ENCODE data around the gene ANKRD63.

Gene ANKRD63

DNA sequence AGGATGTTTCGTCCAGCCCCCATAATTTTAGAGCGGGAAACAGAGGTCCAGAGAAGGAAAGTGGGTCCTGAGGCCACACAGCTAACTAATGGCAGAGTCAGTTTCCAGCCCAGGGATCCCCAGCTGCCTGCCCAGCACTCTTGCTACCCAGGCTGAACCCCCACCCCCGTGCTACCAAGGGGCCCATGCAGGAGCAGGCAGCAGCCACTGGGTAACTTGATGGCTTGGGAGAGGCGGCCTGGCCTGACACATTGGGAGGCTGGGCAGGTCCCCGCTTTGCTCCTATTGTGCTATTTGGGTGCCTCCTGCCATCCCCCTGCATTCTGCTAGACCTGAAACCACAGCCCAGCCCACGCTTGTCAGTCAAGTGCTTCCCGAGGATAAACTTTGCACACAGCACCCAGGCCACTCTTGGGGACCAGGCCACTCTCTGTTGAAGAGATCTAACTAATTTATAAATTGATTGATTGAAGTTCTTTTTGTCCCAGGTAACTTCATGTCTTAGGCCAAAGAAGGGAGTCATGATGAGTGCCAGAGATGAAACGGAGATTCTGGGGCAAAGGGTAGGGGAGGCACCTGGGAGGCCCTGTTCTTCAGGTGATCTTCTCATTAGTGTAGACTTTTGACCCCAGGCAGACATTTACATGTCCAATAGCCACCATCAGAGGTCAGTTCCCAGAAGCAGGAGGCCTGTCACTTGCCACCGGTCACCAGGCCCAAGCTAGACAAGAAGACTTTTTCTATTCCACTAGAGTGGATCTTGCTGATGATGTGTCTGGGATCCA lies 37.0 kb downstream of the ANKRD63 start:
- no peak for FAIRE-seq
- no peak for DNase-seq (ENCODE audit: insufficient read length, low spot score)

GRCh38 chr15:40244961-40245523 lies 37.8 kb downstream of the ANKRD63 start:
- FAIRE-seq, result no peak
- no peak for DNase-seq (ENCODE audit: insufficient read length, low spot score)

DNA sequence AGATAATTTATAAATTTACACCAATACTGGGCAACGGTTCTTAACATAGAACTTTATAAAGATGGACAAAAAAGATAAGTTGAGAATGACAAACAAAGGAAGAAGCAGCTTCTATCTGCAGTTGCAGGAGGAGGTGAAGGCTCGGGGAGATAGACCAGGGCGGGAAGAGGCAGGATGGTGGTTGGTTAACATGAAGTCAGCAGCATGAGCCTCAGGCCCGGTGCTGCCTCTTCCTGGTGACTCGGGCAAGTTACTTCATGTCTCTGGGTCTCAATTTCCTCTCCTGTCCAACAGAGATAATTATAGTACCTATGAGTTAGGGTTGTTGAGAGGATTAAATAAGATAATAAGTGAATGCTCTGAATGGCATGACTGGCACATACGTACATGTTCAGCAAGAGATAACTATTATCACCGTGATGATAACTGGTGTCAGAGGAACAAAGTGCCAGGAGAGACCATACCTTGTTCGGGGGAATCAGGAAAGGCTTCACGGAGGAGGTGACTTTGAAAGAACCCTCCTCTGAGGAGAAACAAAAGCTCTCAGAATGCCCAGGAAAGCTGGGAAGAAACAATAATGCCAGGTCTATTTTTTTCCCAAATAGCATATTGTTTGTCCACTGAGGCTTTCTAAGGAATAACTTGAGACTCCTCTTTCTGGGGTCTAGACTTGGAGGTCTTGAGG lies 39.6 kb downstream of the ANKRD63 start:
- DNase-seq (ENCODE audit: insufficient read length, low spot score) (no peak), FAIRE-seq (no peak)

DNA sequence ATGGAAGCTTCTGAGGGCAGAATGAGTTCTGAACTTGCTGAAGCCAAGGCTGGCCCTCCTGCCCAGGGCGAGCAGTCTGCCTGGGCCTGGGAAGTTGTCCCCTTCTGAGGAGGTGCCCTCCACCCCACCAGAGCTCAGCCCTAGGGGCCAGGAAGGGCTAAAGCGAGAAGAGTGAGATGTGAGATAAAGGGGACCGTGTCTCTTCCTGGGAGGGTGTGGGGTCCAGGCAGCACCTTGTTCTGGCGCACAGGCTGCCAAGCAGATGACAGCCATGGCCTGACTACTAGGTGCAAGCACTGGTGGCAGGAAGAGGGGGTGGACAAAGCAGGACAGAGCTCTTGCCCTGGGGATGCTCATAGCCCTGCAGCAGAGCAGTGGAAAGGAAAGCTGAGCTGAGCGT lies 40.3 kb downstream of the ANKRD63 start:
- no peak for FAIRE-seq
- no peak for DNase-seq (ENCODE audit: insufficient read length, low spot score)

- no peak for DNase-seq (ENCODE audit: insufficient read length, low spot score)
- no peak for FAIRE-seq
Measured at GRCh38 chr15:40242213-40242599, 40.7 kb downstream of the ANKRD63 start.

DNA sequence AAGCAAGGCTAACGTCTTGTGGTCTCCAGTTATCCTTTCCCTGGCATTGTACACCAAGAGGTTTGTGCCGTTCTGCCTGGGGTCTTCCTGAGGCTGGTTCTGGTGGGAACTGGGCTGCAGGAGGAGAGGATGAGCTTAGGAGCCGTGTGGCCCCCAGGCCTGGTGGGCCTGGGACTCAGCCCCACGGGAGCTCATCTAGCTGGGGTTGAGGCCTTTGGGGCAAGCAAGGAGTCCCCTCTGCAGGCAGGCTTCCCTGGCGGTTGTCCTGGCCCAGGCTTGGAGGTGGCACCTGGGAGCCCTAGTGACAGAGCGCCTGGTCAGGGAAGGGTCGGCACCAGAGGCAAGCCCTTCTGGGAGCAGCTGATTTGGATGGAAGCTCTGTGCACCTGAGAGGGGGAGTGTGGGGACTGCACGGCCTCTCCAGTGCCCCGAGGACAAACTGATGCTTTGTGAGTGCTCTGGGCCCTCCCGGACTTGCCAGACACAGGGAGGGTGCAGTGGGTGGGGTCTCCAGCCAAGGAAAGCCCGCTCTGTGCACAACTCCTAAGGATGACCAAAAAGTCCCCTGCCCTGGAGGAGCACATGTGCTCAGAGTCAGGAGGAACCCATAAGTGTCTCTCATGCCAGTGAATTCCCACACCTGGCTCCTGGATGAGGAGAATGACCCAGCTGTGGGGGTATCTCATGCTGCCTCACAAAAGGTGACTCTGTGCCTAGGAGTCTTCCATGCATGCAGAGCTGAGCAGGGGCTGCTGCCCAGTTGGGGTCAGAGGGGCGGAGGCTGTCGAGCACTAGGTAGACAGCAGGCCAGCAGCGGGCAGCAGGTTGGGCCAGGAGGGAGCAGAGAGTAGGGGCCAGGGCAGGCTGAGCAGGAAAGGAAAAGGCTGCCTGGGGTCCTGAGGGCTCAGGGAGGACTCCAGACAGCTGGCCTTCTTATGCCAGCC lies 41.3 kb downstream of the ANKRD63 start:
- no peak for DNase-seq (ENCODE audit: insufficient read length, low spot score)
- no peak for FAIRE-seq

GRCh38 chr15:40240619-40241221 lies 42.1 kb downstream of the ANKRD63 start:
- no peak for FAIRE-seq

DNA sequence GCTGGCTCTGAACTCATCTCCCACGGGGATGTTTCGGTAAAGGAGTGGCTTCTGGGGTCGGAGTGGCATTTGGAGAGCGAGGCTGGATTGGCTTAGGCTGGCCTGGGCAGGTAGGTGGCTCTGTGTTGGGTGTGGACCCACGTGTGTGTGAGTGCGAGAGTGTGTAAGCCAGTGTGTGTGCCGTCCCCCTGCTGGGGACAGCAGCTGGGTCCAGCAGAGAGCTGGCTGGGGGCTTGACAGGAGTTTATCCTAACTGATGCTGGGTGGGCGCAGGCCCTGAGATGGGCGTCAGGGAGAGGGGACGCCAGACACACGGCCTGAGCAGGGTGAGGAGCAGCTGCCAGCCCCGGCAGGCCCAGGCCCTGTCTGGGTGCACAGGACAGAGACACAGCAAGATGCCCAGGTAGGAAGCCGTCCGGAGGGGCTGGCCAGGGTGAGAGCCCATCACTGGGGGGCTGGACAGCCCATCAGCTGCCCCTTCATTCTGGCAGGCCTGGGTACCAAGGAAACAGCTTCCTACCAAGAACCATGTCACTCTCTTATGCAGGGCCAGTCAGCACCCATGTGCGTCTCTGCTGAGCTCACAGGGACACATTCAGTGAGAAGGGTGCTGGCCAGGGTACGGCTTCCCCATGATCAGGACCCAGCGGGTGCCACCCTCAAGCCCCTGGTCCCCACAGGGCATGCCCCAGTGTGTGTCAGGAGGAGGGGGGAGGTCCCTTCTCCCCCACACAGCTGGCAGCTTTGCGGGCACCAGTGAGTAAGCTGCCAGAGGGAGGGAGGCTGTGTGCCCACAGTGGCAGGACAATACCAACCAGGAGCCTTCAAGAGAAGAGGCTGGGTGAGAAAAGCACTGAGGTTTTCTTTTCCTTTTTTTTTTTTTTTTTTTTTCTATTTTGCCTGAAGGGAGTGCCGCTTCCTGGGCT lies 42.9 kb downstream of the ANKRD63 start:
- FAIRE-seq (no peak), DNase-seq (ENCODE audit: insufficient read length, low spot score) (no peak)

More at GRCh38 chr15:40240619-40241221, 42.1 kb downstream of the ANKRD63 start:
- no peak for DNase-seq (ENCODE audit: insufficient read length, low spot score)

DNA sequence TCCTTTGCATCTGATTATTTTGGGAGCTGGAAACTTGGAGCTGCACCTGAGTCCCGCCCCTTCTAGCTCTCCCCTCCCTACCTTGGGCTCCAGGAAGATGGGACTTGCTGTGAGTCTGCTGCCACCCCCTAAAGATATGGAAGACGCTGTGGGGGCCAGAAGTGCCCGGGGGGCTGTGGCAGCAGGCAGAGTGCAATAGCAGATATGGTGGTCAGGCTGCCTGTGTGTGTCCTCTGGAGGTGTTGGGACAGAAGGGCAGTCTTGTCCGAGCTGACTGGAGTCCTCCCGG lies 43.5 kb downstream of the ANKRD63 start:
- FAIRE-seq, result no peak
- no peak for DNase-seq (ENCODE audit: insufficient read length, low spot score)

GRCh38 chr15:40238532-40239403 lies 44.1 kb downstream of the ANKRD63 start, which contains the start of gene PAK6:
Gene PAK6 (plus strand): TSS chr15:40239063. CDS start chr15:40264786, 25,723 bp downstream.
- FAIRE-seq, result no peak
- no peak for DNase-seq (ENCODE audit: insufficient read length, low spot score)

DNA sequence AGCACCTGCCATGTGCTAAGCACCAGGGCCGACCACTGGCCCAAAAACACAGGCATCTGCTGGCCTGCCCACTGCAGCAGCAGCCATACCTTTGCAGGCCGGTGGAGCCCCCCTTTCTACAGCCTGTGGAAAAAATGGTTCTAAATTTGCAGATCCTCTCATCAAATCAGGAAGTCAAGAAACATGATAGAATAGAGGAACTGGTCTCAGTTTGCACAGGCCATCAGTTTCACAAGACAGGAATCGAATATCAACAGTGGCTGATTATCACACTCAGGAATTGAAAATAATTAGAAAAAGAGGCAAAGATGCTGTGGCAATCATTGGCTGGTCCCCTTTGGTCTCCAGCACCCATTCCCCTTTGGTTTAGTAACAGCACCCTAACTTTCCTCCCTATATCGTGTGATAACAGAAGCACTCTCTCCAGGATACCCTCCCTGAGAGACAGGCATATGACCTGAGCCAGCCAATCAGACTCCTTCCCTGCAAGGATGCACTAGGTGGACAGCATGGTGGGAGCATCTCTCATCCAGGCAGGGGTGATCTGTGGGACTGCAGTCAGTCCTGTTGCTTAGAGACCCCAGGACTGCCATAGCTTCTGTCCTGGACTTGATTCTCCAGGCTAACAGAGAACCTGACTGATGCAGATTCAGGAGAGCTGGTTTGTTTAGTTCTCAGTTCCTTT lies 47.5 kb downstream of the ANKRD63 start:
- FAIRE-seq, result no peak
- DNase-seq (ENCODE audit: insufficient read length, low spot score), result no peak

GRCh38 chr15:40234783-40235182 lies 48.1 kb downstream of the ANKRD63 start:
- no peak for DNase-seq (ENCODE audit: insufficient read length, low spot score)
- peak; percentile 42 for FAIRE-seq

GRCh38 chr15:40233727-40234577 lies 48.9 kb downstream of the ANKRD63 start:
- FAIRE-seq (no peak), DNase-seq (ENCODE audit: insufficient read length, low spot score) (no peak)

DNA sequence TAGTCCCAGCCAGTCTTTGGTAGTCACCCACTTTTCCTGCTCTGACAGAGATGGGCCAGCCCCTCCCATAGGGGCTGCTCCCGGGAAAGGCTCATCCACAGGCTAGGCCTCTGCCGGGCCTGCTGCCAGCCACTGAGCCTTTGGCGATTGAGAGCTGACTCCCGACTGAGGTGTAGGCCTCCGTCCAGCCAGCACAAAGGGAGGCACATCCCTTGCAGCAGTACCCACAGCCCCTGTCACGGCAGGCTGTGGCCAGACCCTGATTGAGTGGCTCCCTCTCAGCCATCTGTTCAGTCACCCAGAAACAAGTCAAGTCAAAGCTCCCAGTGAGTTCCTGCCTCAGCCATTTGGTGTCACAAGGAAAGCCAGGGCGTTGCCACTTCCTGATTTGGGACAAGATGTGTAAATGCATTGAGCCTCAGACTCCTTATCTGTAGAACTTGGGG lies 50.2 kb downstream of the ANKRD63 start:
- FAIRE-seq, result no peak
- no peak for DNase-seq (ENCODE audit: insufficient read length, low spot score)
